NCI-H1436 (cell line): ENCODE results near the gene HK1.
A peak's percentile ranks its signal among the peaks of the same experiment; 100 is the strongest.

ENCODE experiments used
- DNase-seq: peaks from one replicate; lab custom pipeline; 2025; lab: John Stamatoyannopoulos, UW

HK1 gene

GRCh38 chr10:69345890-69346474 lies 67.7 kb downstream of the HK1 start:
- DNase-seq: no peak

- no peak for DNase-seq
Measured at GRCh38 chr10:69346776-69347175, 68.5 kb downstream of the HK1 start.

GRCh38 chr10:69348816-69349541 lies 70.7 kb downstream of the HK1 start:
- DNase-seq: peak; percentile 2

- DNase-seq: no peak
Measured at GRCh38 chr10:69349542-69349888, 71.2 kb downstream of the HK1 start.

- no peak for DNase-seq
Measured at GRCh38 chr10:69351589-69351988, 73.3 kb downstream of the HK1 start.

- DNase-seq: no peak
Measured at GRCh38 chr10:69352569-69353264, 74.4 kb downstream of the HK1 start.

GRCh38 chr10:69353977-69354635 lies 75.8 kb downstream of the HK1 start:
- DNase-seq: no peak

GRCh38 chr10:69356187-69356586 lies 77.9 kb downstream of the HK1 start:
- DNase-seq: no peak

GRCh38 chr10:69358148-69358795 lies 80.0 kb downstream of the HK1 start:
- no peak for DNase-seq

- no peak for DNase-seq
Measured at GRCh38 chr10:69359148-69359547, 80.9 kb downstream of the HK1 start.

GRCh38 chr10:69359594-69359993 lies 81.3 kb downstream of the HK1 start:
- DNase-seq: no peak

- DNase-seq: no peak
Measured at GRCh38 chr10:69360485-69361302, 82.4 kb downstream of the HK1 start.

GRCh38 chr10:69361303-69361614 lies 83.0 kb downstream of the HK1 start:
- no peak for DNase-seq

GRCh38 chr10:69362471-69362954 lies 84.2 kb downstream of the HK1 start:
- no peak for DNase-seq

GRCh38 chr10:69363666-69364065 lies 85.4 kb downstream of the HK1 start:
- DNase-seq: no peak

- no peak for DNase-seq
Measured at GRCh38 chr10:69364232-69364940, 86.1 kb downstream of the HK1 start.

- DNase-seq: no peak
Measured at GRCh38 chr10:69366738-69367137, 88.4 kb downstream of the HK1 start.

- no peak for DNase-seq
Measured at GRCh38 chr10:69367469-69367868, 89.2 kb downstream of the HK1 start.

GRCh38 chr10:69372126-69372980 lies 94.1 kb downstream of the HK1 start:
- no peak for DNase-seq

- no peak for DNase-seq
Measured at GRCh38 chr10:69374242-69374641, 95.9 kb downstream of the HK1 start.
